Activated T-cell treated with anti-CD3 and anti-CD28 coated beads, Interleukin-2, amount 50 U/mL, for 72 hours (primary cell): ENCODE data around the gene TBRG4. TPM values are rescaled to one million over a fixed set of nuclear protein-coding genes. Genes with fewer than 3 reads are reported as not detected.

ENCODE experiments used
- ATAC-seq, 2 donors: fragments of 150-1000 bp; cut with Tn5 transposase; replicated peaks in 1 of 2; 2 replicates each; pipeline ENCODE4 v1.10.0; 2021; ENCODE audit warnings: moderate library complexity in 2 of 2, mild to moderate bottlenecking in 1 of 2
- DNase-seq, 2 donors: peaks; one replicate each; pipeline ENCODE4 v3.0.0; 2021 to 2022; ENCODE audit warnings: mixed read lengths in 1 of 2
- H3K27ac Mint-ChIP-seq: one replicate; pipeline ENCODE4 v1.8.0; 2022; ENCODE audit warnings: mild to moderate bottlenecking, moderate library complexity, mixed read lengths
- H3K27me3 Mint-ChIP-seq: one replicate; pipeline ENCODE4 v1.8.0; 2022; ENCODE audit warnings: low read depth, mixed read lengths
- H3K36me3 Mint-ChIP-seq, 2 donors: one replicate each; pipeline ENCODE4 v1.8.0; 2022; ENCODE audit warnings: mixed read lengths in 2 of 2, mild to moderate bottlenecking in 1 of 2; ENCODE audit not compliant: insufficient read depth in 2 of 2
- H3K4me1 Mint-ChIP-seq: one replicate; pipeline ENCODE4 v1.8.0; 2022; ENCODE audit warnings: low read depth, mixed read lengths
- H3K4me3 Mint-ChIP-seq, 2 donors: one replicate each; pipeline ENCODE4 v1.8.0; 2022; ENCODE audit warnings: mild to moderate bottlenecking in 2 of 2, mixed read lengths in 2 of 2, moderate library complexity in 2 of 2
- H3K9me3 Mint-ChIP-seq, 2 donors: one replicate each; pipeline ENCODE4 v1.8.0; 2022; ENCODE audit warnings: mixed read lengths in 2 of 2
- total RNA-seq, 2 donors: library from RNA; stranded (reverse); gene quantifications; one replicate each; pipeline ENCODE4 v1.2.3, GENCODE V29; 2022

The TBRG4 gene
- total RNA-seq, 2 donors from 2014 or later: 107 to 118 TPM

- Mint-ChIP-seq H3K4me1 (peaks cover under 1% of the 10 kb centered on the region), H3K4me3 (no peak overlapping the region)
- DNase-seq: no peak
Observed at GRCh38 chr7:45151967-45152366, 40.5 kb upstream of the TBRG4 start.

GRCh38 chr7:45151131-45151684 lies 39.7 kb upstream of the TBRG4 start:
- Mint-ChIP-seq H3K27me3 (no peaks in the 10 kb centered on the region), H3K27ac (no peak overlapping the region), H3K9me3 (no peaks in the 10 kb centered on the region), H3K4me3 (no peak overlapping the region), H3K36me3 (no peaks in the 10 kb centered on the region), H3K4me1 (no peaks in the 10 kb centered on the region)
- ATAC-seq (no peak), DNase-seq (no peak)

More at GRCh38 chr7:45151967-45152366, 40.5 kb upstream of the TBRG4 start:
- Mint-ChIP-seq H3K36me3 (no peaks in the 10 kb centered on the region), H3K27ac (no peak overlapping the region), H3K9me3 (no peaks in the 10 kb centered on the region), H3K27me3 (peaks cover 5% of the 10 kb centered on the region)
- ATAC-seq: no peak

DNA sequence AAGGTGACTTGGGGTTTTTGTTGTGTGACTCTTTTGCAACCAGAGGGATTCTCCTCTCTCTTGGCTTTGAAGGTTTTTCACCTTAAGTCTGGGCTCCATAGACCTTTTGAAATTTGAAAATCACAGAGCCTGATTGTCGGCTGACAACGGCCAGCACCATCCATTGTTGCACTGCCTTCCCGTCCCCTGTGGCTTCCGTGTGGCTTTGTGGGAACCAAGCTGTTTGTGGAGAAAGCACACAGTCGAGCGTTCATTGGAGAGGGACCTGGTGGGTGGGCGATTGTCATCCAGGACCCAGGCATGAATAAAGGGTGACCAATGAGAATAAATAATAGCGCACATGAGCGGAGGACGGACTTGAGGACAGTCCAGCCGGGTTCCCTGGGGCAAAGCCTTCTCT lies 38.7 kb upstream of the TBRG4 start:
- DNase-seq (no peak), ATAC-seq (no peak)
- Mint-ChIP-seq H3K36me3 (no peaks in the 10 kb centered on the region), H3K4me3 (no peak overlapping the region), H3K9me3 (no peaks in the 10 kb centered on the region), H3K27ac (no peak overlapping the region), H3K27me3 (no peaks in the 10 kb centered on the region), H3K4me1 (no peaks in the 10 kb centered on the region)

GRCh38 chr7:45149606-45150005 lies 38.1 kb upstream of the TBRG4 start:
- Mint-ChIP-seq H3K36me3 (no peaks in the 10 kb centered on the region), H3K9me3 (no peaks in the 10 kb centered on the region), H3K4me3 (no peak overlapping the region), H3K27ac (no peak overlapping the region), H3K4me1 (no peaks in the 10 kb centered on the region), H3K27me3 (peaks cover 5% of the 10 kb centered on the region)
- ATAC-seq (no peak), DNase-seq (no peak)

DNA sequence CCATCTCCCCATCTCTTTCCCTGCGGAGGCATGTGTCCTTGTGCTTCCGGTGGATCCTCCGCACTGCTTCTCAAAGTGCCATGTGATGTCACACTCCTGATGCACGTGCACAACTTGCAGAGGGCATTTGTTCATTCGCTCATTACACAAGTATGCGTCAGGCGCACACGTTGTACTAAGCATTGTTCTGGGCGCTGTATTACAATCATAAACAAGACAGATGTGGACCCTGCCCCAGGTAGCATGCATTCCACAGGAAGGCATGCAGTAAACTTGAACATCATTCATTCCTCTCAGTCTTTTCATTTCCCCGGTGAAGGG lies 37.1 kb upstream of the TBRG4 start:
- Mint-ChIP-seq H3K27ac (no peak overlapping the region), H3K27me3 (peaks cover 15% of the 10 kb centered on the region), H3K4me1 (no peaks in the 10 kb centered on the region), H3K36me3 (no peaks in the 10 kb centered on the region), H3K4me3 (no peak overlapping the region), H3K9me3 (no peaks in the 10 kb centered on the region)
- no peak for DNase-seq
- ATAC-seq: no peak

- ATAC-seq (no peak), DNase-seq (no peak)
- H3K36me3 Mint-ChIP-seq: no peaks in the 10 kb centered on the region
- peaks cover 16% of the 10 kb centered on the region for H3K27me3 Mint-ChIP-seq
- no peak overlapping the region for H3K4me3 Mint-ChIP-seq
- H3K4me1 Mint-ChIP-seq: no peaks in the 10 kb centered on the region
- no peak overlapping the region for H3K27ac Mint-ChIP-seq
- H3K9me3 Mint-ChIP-seq: no peaks in the 10 kb centered on the region
Observed at GRCh38 chr7:45147858-45148652, 36.6 kb upstream of the TBRG4 start.

GRCh38 chr7:45146531-45147379 lies 35.3 kb upstream of the TBRG4 start:
- DNase-seq (no peak), ATAC-seq (no peak)
- H3K36me3 Mint-ChIP-seq: no peaks in the 10 kb centered on the region
- peaks cover 16% of the 10 kb centered on the region for H3K27me3 Mint-ChIP-seq
- H3K4me3 Mint-ChIP-seq: no peak overlapping the region
- H3K9me3 Mint-ChIP-seq: no peaks in the 10 kb centered on the region
- H3K4me1 Mint-ChIP-seq: no peaks in the 10 kb centered on the region
- no peak overlapping the region for H3K27ac Mint-ChIP-seq

- Mint-ChIP-seq H3K9me3 (no peaks in the 10 kb centered on the region), H3K4me3 (no peak overlapping the region), H3K36me3 (no peaks in the 10 kb centered on the region), H3K27me3 (peaks cover 16% of the 10 kb centered on the region), H3K27ac (no peak overlapping the region), H3K4me1 (peaks cover 2% of the 10 kb centered on the region)
- ATAC-seq (no peak), DNase-seq (no peak)
Observed at GRCh38 chr7:45145881-45146280, 34.4 kb upstream of the TBRG4 start.

DNA sequence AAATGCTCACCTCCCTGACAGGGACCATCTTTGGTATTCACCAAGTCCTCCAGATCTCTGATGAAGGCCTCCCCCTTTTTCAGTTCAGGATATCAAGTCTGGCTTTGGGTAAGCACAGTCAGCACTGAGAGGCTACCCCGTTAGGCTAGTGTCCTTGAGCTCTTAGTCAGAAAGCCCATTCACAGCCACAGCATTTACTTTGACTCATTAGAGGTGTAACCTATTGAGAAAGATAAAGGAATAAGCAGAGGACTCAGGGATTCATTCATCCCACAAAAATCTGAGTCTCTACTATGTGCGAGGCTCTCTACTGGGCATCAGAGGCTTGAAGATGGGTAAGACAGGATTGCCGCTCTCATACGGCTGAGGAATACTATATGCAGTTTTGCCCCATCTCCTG lies 32.1 kb upstream of the TBRG4 start:
- H3K4me3 Mint-ChIP-seq: no peak overlapping the region
- DNase-seq (no peak), ATAC-seq (no peak)
- H3K9me3 Mint-ChIP-seq: no peaks in the 10 kb centered on the region
- no peak overlapping the region for H3K27ac Mint-ChIP-seq
- H3K4me1 Mint-ChIP-seq: peaks cover 5% of the 10 kb centered on the region
- H3K36me3 Mint-ChIP-seq: no peaks in the 10 kb centered on the region
- peaks cover 16% of the 10 kb centered on the region for H3K27me3 Mint-ChIP-seq

GRCh38 chr7:45140827-45141226 lies 29.3 kb upstream of the TBRG4 start:
- H3K27ac Mint-ChIP-seq: peak overlapping the region; percentile 31
- H3K4me3 Mint-ChIP-seq: peak overlapping the region in 1 of 2 donors; percentile 4
- peaks cover 12% of the 10 kb centered on the region for H3K4me1 Mint-ChIP-seq
- ATAC-seq (no peak), DNase-seq (no peak)
- H3K27me3 Mint-ChIP-seq: peaks cover 16% of the 10 kb centered on the region
- H3K9me3 Mint-ChIP-seq: no peaks in the 10 kb centered on the region
- H3K36me3 Mint-ChIP-seq: no peaks in the 10 kb centered on the region

DNA sequence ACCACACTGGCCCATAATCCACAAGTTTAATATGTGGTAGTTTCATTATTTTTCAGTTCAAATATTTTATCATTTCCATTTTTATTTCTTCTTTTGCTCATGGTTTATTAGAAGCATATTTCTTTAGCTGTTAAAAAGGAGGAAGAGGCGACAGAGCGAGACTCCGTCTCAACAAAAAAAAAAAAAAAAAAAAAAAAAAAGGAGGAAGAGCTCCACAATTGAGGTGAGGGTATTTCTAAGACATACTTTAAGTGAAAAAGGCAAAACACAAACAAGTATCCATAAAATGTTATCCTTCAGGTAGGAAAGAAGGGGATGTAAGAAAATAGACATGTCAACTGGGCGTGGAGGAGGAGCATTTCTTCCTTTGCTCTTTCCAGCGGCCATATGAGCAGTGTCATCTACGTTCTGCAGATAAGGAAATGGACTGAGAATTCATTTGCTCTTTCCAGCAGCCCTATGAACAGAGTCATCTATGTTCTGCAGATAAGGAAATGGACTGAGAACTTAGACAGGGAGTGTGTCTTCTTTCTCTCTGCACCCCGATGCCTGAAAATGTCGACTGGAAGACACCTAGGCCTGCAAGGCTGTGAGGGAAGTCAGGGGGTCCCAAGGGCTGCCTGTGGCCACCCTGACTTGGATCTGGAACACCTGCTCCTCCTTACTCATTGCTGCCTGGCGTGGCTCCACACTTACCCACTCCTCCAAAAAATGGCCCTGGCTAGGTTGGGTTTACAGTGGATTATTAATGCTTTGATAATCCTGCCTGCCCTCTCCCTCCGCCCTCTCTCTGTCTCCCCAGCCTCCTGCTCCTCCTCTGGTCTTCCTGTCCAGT lies 27.2 kb upstream of the TBRG4 start:
- no peak overlapping the region for H3K27ac Mint-ChIP-seq
- peaks cover 2% of the 10 kb centered on the region for H3K27me3 Mint-ChIP-seq
- ATAC-seq (no peak), DNase-seq (no peak)
- no peak overlapping the region for H3K4me3 Mint-ChIP-seq
- H3K9me3 Mint-ChIP-seq: no peaks in the 10 kb centered on the region
- peaks cover 17% of the 10 kb centered on the region for H3K4me1 Mint-ChIP-seq
- no peaks in the 10 kb centered on the region for H3K36me3 Mint-ChIP-seq

GRCh38 chr7:45136106-45137060 lies 24.9 kb upstream of the TBRG4 start:
- Mint-ChIP-seq H3K36me3 (no peaks in the 10 kb centered on the region), H3K27me3 (no peaks in the 10 kb centered on the region), H3K4me3 (peak overlapping the region in 1 of 2 donors; percentile 52), H3K27ac (no peak overlapping the region), H3K9me3 (no peaks in the 10 kb centered on the region), H3K4me1 (peaks cover 17% of the 10 kb centered on the region)
- DNase-seq: peak; percentile 61 to 73
- peak; percentile 80 to 82 for ATAC-seq
